OCI-LY3 (cell line): ENCODE measurements around the gene AVPR1A.

Source experiments
- EZH2phosphoT487 ChIP-seq: fragments of 200-600 bp; shearing (Covaris generic); IDR thresholded peaks from 2 replicates; pipeline ENCODE4 v1.6.1; 2018; ENCODE audit warnings: antibody characterized with exemption, mixed run types, low read depth
- TF ChIP-seq, protein P1 (sequence below): fragments of 200-600, 300-600 bp; sonication (generic); IDR thresholded peaks from 2 replicates; pipeline ENCODE4 v1.5.1; 2014; ENCODE audit warnings: antibody characterized with exemption, low read length, low read depth

DNA sequence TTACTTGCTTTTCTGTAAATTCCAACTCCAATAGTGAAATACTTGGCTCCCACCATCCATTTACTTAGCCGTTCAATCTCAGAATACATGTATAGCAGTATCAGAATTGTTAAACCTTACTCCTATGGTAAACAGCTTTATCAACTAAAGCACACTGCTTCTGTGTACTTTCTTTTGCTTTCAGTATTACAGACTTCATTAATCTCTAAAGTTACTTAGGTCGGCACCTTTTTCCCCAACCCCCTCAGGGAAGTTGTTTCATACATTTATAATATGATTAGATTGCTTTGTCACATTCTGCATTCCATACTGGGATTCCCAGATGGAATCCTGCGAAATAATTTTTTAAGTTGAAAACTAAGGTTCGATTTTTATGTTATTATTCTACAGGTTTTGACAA lies 12.5 kb downstream of the AVPR1A start:
- TF ChIP-seq, protein P1, sequence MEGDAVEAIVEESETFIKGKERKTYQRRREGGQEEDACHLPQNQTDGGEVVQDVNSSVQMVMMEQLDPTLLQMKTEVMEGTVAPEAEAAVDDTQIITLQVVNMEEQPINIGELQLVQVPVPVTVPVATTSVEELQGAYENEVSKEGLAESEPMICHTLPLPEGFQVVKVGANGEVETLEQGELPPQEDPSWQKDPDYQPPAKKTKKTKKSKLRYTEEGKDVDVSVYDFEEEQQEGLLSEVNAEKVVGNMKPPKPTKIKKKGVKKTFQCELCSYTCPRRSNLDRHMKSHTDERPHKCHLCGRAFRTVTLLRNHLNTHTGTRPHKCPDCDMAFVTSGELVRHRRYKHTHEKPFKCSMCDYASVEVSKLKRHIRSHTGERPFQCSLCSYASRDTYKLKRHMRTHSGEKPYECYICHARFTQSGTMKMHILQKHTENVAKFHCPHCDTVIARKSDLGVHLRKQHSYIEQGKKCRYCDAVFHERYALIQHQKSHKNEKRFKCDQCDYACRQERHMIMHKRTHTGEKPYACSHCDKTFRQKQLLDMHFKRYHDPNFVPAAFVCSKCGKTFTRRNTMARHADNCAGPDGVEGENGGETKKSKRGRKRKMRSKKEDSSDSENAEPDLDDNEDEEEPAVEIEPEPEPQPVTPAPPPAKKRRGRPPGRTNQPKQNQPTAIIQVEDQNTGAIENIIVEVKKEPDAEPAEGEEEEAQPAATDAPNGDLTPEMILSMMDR: no peak
- TF ChIP-seq EZH2phosphoT487: no peak
